Transverse colon (tissue), 4 donors: Measurements from ENCODE around the gene LRP1B.

ENCODE experiments used
- EP300 ChIP-seq: sonication (generic); formaldehyde crosslinking; IDR thresholded peaks from one replicate; pipeline ENCODE4 v1.6.1; 2017; ENCODE audit warnings: antibody characterized with exemption, low read depth
- POLR2A ChIP-seq: fragments of 450-650 bp; IDR thresholded peaks from one replicate; pipeline ENCODE4 v1.6.1; 2016; ENCODE audit warnings: antibody characterized with exemption, mild to moderate bottlenecking, moderate library complexity
- POLR2AphosphoS5 ChIP-seq, 3 donors: sonication (generic); formaldehyde crosslinking; IDR thresholded peaks; one replicate each; pipeline ENCODE4 v1.6.1; 2016; ENCODE audit warnings: antibody characterized with exemption in 3 of 3
- TF ChIP-seq, protein P1 (sequence below), 5 experiments: fragments of 200-600 bp in 3 of 5; fragments of 450-650 bp in 2 of 5; sonication (generic) in 3 of 5; IDR thresholded peaks; 1 replicate in 2 of 5; 2 replicates in 3 of 5; pipeline ENCODE4 v1.5.1; 2016 to 2017; ENCODE audit warnings: antibody characterized with exemption in 5 of 5, inconsistent platforms in 3 of 5, mild to moderate bottlenecking in 2 of 5, moderate library complexity in 1 of 5

DNA sequence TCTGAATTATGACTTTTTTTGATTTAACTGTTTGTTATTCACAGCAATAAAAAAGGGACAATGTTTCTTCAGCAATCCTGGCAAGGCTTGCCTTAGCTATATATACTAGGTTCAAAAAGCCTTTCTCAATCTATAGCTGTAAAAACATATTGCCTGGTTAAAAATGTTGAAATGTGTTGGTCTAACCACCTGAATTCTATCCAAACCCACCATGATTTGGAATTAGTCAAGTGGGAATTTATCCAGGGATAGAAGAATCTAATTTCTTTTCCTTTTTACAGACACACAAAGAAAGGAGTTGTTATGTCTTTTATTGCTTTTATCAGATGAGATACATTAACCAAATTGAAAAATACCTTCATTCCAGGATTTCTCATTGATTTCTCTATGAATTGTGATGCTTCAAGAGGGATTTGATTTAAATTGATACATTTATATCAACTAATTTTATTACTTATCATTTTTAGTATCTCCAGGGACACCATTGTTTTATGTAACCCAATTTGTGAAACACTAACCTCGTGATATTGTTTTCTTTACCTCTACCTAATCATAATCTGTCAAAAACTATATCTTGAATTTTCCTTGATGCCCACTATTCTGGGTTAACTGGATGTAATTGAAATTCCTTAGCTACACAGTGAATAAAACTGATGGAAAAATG lies 88.1 kb downstream of the LRP1B start:
- TF ChIP-seq EP300 = no peak
- no peak for TF ChIP-seq POLR2A
- TF ChIP-seq, protein P1, sequence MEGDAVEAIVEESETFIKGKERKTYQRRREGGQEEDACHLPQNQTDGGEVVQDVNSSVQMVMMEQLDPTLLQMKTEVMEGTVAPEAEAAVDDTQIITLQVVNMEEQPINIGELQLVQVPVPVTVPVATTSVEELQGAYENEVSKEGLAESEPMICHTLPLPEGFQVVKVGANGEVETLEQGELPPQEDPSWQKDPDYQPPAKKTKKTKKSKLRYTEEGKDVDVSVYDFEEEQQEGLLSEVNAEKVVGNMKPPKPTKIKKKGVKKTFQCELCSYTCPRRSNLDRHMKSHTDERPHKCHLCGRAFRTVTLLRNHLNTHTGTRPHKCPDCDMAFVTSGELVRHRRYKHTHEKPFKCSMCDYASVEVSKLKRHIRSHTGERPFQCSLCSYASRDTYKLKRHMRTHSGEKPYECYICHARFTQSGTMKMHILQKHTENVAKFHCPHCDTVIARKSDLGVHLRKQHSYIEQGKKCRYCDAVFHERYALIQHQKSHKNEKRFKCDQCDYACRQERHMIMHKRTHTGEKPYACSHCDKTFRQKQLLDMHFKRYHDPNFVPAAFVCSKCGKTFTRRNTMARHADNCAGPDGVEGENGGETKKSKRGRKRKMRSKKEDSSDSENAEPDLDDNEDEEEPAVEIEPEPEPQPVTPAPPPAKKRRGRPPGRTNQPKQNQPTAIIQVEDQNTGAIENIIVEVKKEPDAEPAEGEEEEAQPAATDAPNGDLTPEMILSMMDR (IDR thresholded peaks at IDR 0.05) = no peak
- TF ChIP-seq POLR2AphosphoS5 (IDR thresholded peaks at IDR 0.05) = no peak
